ENCODE data around the gene SCGB1D1.

Gene SCGB1D1

DNA sequence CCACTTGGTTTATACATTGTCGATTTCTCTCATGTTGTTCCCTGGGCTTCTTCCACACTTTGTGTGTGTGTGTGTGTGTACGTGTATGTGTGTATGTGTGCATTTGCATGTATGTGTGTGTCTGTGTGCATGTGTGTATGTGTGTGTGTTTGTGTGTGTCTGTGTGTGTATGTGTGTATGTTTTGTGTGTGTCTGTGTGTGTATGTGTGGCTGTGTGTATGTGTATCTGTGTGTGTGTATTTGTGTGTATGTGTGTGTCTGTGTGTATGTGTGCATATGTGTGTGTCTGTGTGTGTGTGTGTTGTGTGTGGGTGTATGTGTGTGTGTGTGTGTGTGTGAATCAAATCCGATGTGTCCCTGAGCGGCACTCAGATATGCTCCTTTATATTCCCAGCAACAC, 47.5 kb downstream of the SCGB1D1 start:
- no peak for DNase-seq

DNA sequence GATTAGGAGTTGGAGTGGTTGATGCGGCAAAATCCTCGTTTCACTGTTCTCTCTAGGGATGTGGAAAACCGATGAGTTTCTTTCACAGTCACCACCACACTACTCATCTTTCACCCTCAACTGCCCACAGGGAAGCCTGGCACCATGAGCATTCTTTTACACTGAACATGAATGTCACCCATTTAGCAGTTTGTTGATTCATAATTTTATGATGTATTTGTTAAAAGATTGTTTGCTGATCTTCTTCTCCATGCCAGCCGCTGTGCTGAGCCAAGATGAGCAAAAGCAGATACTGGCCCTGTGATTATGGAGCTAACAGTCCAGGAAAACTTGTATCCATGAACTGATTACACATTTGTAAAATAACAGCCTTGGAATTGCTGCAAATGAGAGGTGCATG, 48.1 kb downstream of the SCGB1D1 start:
- no peak for DNase-seq

DNA sequence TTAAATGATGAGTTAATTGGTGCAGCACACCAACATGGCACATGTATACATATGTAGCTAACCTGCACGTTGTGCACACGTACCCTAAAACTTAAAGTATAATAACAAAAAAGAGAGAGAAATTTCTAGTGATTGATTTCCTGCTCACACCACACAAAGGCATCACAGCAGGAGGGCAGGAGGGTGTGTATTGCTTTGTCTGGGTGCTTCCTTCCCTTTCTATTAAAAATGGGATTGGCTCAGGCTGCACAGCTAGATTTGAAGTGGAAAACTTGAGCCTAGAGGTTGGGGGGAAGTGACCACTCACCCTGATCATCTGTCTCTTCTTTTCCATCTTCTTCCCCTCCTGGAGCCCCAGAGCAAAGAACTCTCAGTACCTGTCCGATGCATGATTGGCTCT, 51.1 kb downstream of the SCGB1D1 start:
- no peak for DNase-seq

DNA sequence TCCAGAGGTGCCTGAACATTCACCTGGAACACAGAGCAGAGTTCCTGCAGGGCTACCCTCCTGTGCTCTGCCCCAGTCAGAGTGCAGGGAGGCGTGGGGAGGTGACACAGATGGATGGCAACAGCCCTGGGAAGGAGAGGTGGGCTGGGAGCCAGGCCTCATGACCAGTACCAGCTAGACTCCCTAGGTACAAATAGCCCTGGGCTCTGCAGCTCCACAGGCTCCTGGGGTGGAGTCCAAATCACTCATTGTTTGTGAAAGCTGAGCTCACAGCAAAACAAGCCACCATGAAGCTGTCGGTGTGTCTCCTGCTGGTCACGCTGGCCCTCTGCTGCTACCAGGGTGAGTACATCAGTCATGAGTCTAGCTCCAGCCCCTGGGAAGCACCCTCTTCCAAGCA, 52.0 kb downstream of the SCGB1D1 start, which contains the start of gene SCGB1D2:
Gene SCGB1D2 (plus strand): TSS at position 219 of the 400 bp plus-strand sequence. CDS start 69 bp downstream, at position 288.
- no peak for DNase-seq
